ENCODE results near the gene BANF2. TPM values are rescaled to one million over a fixed set of nuclear protein-coding genes. Genes with fewer than 3 reads are reported as not detected.

Gene BANF2
- polyA plus RNA-seq, 3 donors, result not detected

DNA sequence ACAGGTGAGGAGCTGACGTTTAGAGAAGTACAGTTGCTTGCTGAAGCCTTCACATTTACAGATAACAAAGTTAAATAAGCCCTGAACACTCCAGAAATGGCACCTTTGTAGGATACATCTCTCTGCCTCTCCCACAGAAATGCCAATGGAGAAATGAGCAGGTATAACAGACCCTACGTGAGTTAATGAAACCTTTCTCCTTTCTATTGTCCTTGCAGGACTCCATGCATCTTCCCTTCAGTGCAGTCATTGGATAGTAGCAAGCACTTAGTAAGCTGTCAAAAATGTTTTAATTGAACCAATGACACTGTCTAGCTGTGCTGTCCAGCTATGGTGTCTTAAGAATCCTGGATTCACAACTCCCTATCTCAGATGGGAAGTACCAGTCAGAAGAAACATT, 9.6 kb upstream of the BANF2 start:
- H3K4me1 Mint-ChIP-seq, result peaks cover 1% of the 10 kb centered on the region
- no peak overlapping the region for H3K4me2 ChIP-seq (replicated peaks; ENCODE audit: extremely low read depth, low read length, poor library complexity, severe bottlenecking)
- H3K36me3 ChIP-seq (replicated peaks in 1 of 2; ENCODE audit: control insufficient read depth in 1 of 2, insufficient read depth in 2 of 2, low read length in 2 of 2), result no peaks in the 10 kb centered on the region
- H3K9ac ChIP-seq (ENCODE audit: insufficient read depth, low read length, poor library complexity, severe bottlenecking), result no peak overlapping the region
- DNase-seq, result no peak
- no peak overlapping the region for H3K4me3 Mint-ChIP-seq
- H3K9me3 ChIP-seq (replicated peaks in 1 of 2; ENCODE audit: control insufficient read depth in 1 of 2, insufficient read depth in 1 of 2, low read length in 2 of 2), result no peaks in the 10 kb centered on the region
- no peaks in the 10 kb centered on the region for H3K4me1 ChIP-seq (ENCODE audit: control insufficient read depth in 1 of 2, insufficient read depth in 2 of 2, low read length in 2 of 2)
- H3K4me3 ChIP-seq (replicated peaks in 1 of 3; ENCODE audit: low read depth in 2 of 3, low read length in 3 of 3), result no peak overlapping the region
- WGBS (ENCODE audit: insufficient coverage), result 100% methylated on average over 1 of the region's 2 CpGs
- H3K27ac ChIP-seq (ENCODE audit: low read depth in 1 of 2, low read length in 2 of 2), result no peak overlapping the region
- H3K27me3 Mint-ChIP-seq (ENCODE audit: low read depth in 3 of 3), result peaks cover 7 to 17% (median 9%) of the 10 kb centered on the region in 3 donors
- TF ChIP-seq, protein P1, sequence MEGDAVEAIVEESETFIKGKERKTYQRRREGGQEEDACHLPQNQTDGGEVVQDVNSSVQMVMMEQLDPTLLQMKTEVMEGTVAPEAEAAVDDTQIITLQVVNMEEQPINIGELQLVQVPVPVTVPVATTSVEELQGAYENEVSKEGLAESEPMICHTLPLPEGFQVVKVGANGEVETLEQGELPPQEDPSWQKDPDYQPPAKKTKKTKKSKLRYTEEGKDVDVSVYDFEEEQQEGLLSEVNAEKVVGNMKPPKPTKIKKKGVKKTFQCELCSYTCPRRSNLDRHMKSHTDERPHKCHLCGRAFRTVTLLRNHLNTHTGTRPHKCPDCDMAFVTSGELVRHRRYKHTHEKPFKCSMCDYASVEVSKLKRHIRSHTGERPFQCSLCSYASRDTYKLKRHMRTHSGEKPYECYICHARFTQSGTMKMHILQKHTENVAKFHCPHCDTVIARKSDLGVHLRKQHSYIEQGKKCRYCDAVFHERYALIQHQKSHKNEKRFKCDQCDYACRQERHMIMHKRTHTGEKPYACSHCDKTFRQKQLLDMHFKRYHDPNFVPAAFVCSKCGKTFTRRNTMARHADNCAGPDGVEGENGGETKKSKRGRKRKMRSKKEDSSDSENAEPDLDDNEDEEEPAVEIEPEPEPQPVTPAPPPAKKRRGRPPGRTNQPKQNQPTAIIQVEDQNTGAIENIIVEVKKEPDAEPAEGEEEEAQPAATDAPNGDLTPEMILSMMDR (IDR thresholded peaks at IDR 0.05), result no peak
- H3K9me3 Mint-ChIP-seq, result peaks cover 0 to 12% (median 2%) of the 10 kb centered on the region in 7 donors
- H3K79me2 ChIP-seq (ENCODE audit: insufficient read depth, low read length), result no peaks in the 10 kb centered on the region
- no peak overlapping the region for H3K27ac Mint-ChIP-seq
- H3K36me3 Mint-ChIP-seq, result no peaks in the 10 kb centered on the region
- H4K20me1 ChIP-seq (ENCODE audit: insufficient read depth, low read length), result no peaks in the 10 kb centered on the region
- H2AFZ ChIP-seq (ENCODE audit: insufficient read depth, low read depth, low read length, poor library complexity, severe bottlenecking), result no peak overlapping the region
- intact Hi-C loops (cut with micrococcal nuclease), result no loop called here
- no peaks in the 10 kb centered on the region for H3K27me3 ChIP-seq (ENCODE audit: control insufficient read depth in 2 of 2, insufficient read depth in 2 of 2, low read length in 2 of 2)

- TF ChIP-seq, protein P1 (IDR thresholded peaks at IDR 0.05), result no peak
- no peaks in the 10 kb centered on the region for H3K79me2 ChIP-seq (ENCODE audit: insufficient read depth, low read length)
- no peak for DNase-seq
- no peaks in the 10 kb centered on the region for H3K4me1 ChIP-seq (ENCODE audit: control insufficient read depth in 1 of 2, insufficient read depth in 2 of 2, low read length in 2 of 2)
- H3K4me2 ChIP-seq (replicated peaks; ENCODE audit: extremely low read depth, low read length, poor library complexity, severe bottlenecking), result no peak overlapping the region
- H2AFZ ChIP-seq (ENCODE audit: insufficient read depth, low read depth, low read length, poor library complexity, severe bottlenecking), result no peak overlapping the region
- no peak overlapping the region for H3K4me3 ChIP-seq (replicated peaks in 1 of 3; ENCODE audit: low read depth in 2 of 3, low read length in 3 of 3)
- H3K27ac Mint-ChIP-seq, result no peak overlapping the region
- no CpG with 5 or more reads among the region's 2 CpGs for WGBS (ENCODE audit: insufficient coverage)
- no peaks in the 10 kb centered on the region for H3K27me3 ChIP-seq (ENCODE audit: control insufficient read depth in 2 of 2, insufficient read depth in 2 of 2, low read length in 2 of 2)
- H3K9me3 Mint-ChIP-seq, result peaks cover 2 to 10% (median 6%) of the 10 kb centered on the region in 7 donors
- no peak overlapping the region for H3K27ac ChIP-seq (ENCODE audit: low read depth in 1 of 2, low read length in 2 of 2)
- no peaks in the 10 kb centered on the region for H4K20me1 ChIP-seq (ENCODE audit: insufficient read depth, low read length)
- no peaks in the 10 kb centered on the region for H3K4me1 Mint-ChIP-seq
- H3K9me3 ChIP-seq (replicated peaks in 1 of 2; ENCODE audit: control insufficient read depth in 1 of 2, insufficient read depth in 1 of 2, low read length in 2 of 2), result no peaks in the 10 kb centered on the region
- no peak overlapping the region for H3K4me3 Mint-ChIP-seq
- peaks cover 5 to 15% (median 10%) of the 10 kb centered on the region in 3 donors for H3K27me3 Mint-ChIP-seq (ENCODE audit: low read depth in 3 of 3)
- intact Hi-C loops (cut with micrococcal nuclease), result no loop called here
- H3K36me3 ChIP-seq (replicated peaks in 1 of 2; ENCODE audit: control insufficient read depth in 1 of 2, insufficient read depth in 2 of 2, low read length in 2 of 2), result no peaks in the 10 kb centered on the region
- H3K36me3 Mint-ChIP-seq, result no peaks in the 10 kb centered on the region
- H3K9ac ChIP-seq (ENCODE audit: insufficient read depth, low read length, poor library complexity, severe bottlenecking), result no peak overlapping the region
These were observed 8.0 kb upstream of the BANF2 start for GRCh38 chr20:17691758-17692157.
